T-cell (primary cell): ENCODE data around the gene RBM33. TPM values are rescaled to one million over a fixed set of nuclear protein-coding genes. Genes with fewer than 3 reads are reported as not detected.

ENCODE experiments used
- ATAC-seq, 4 experiments: fragments of 200-7000 bp in 3 of 4; fragments of 150-1000 bp in 1 of 4; cut with Tn5 transposase; replicated peaks in 1 of 4; 1 replicate in 3 of 4; 2 replicates in 1 of 4; pipeline ENCODE4 v1.10.0; 2021; ENCODE audit warnings: moderate library complexity in 3 of 4, mild to moderate bottlenecking in 2 of 4, moderate number of reproducible peaks in 1 of 4
- CTCF ChIA-PET, 2 donors: fragments of 300-600 bp; sonication (Branson Sonifier 250); formaldehyde crosslinking; loops; one replicate each; lab custom pipeline; 2022; ENCODE audit warnings: antibody characterized with exemption in 2 of 2; lab: Charles Lee
- POLR2A ChIA-PET, 2 donors: fragments of 300-600 bp; sonication (Branson Sonifier 250); formaldehyde crosslinking; loops; one replicate each; lab custom pipeline; 2022; ENCODE audit warnings: antibody characterized with exemption in 2 of 2; lab: Charles Lee
- DNase-seq, 35 experiments: peaks; one replicate each; pipeline versions ENCODE4 v3.0.0 to v3.0.0-alpha.2; 2013 to 2023
- H3K27ac ChIP-seq: one replicate; pipeline ENCODE4 v1.5.1; 2013; ENCODE audit warnings: low read length
- H3K27me3 ChIP-seq, 2 experiments: replicated peaks in 1 of 2; 1 replicate in 1 of 2; 2 replicates in 1 of 2; pipeline versions ENCODE4 v1.6.1 to v1.7.0; 2013; ENCODE audit warnings: low read length in 1 of 2, mixed read lengths in 1 of 2; ENCODE audit not compliant: control insufficient read depth in 2 of 2, insufficient read depth in 2 of 2; ENCODE audit errors: extremely low read depth in 1 of 2
- H3K36me3 ChIP-seq, 2 donors: 1 replicate in 1 of 2; 2 replicates in 1 of 2; pipeline versions ENCODE4 v1.6.1 to v1.7.0; 2013; ENCODE audit warnings: low read length in 1 of 2; ENCODE audit not compliant: control insufficient read depth in 2 of 2, insufficient read depth in 1 of 2; ENCODE audit errors: extremely low read depth in 1 of 2
- H3K4me1 ChIP-seq, 2 experiments: 1 replicate in 1 of 2; 2 replicates in 1 of 2; pipeline versions ENCODE4 v1.6.1 to v1.7.0; 2013; ENCODE audit warnings: low read length in 2 of 2, mixed read lengths in 1 of 2; ENCODE audit not compliant: insufficient read depth in 2 of 2, control insufficient read depth in 1 of 2; ENCODE audit errors: extremely low read depth in 1 of 2
- H3K4me3 ChIP-seq, 2 donors: 1 replicate in 1 of 2; 2 replicates in 1 of 2; pipeline versions ENCODE4 v1.5.1 to v1.7.0; 2013; ENCODE audit warnings: mild to moderate bottlenecking in 2 of 2, low read length in 1 of 2, moderate library complexity in 1 of 2; ENCODE audit not compliant: control insufficient read depth in 1 of 2; ENCODE audit errors: extremely low read depth in 1 of 2
- H3K9me3 ChIP-seq: 2 replicates; pipeline ENCODE4 v1.7.0; 2013
- H3K27ac Mint-ChIP-seq, 2 donors: one replicate each; pipeline ENCODE4 v1.8.0; 2020 to 2021; ENCODE audit warnings: mild to moderate bottlenecking in 2 of 2, mixed read lengths in 2 of 2
- H3K27me3 Mint-ChIP-seq, 2 donors: one replicate each; pipeline ENCODE4 v1.8.0; 2021 to 2022; ENCODE audit warnings: mixed read lengths in 2 of 2
- H3K36me3 Mint-ChIP-seq: one replicate; pipeline ENCODE4 v1.8.0; 2021; ENCODE audit warnings: mixed read lengths
- H3K4me1 Mint-ChIP-seq, 3 donors: one replicate each; pipeline ENCODE4 v1.8.0; 2020 to 2022; ENCODE audit warnings: mixed read lengths in 3 of 3, mild to moderate bottlenecking in 1 of 3
- H3K4me3 Mint-ChIP-seq, 3 donors: one replicate each; pipeline ENCODE4 v1.8.0; 2020 to 2022; ENCODE audit warnings: mild to moderate bottlenecking in 3 of 3, mixed read lengths in 3 of 3, moderate library complexity in 3 of 3
- H3K9me3 Mint-ChIP-seq, 3 donors: one replicate each; pipeline ENCODE4 v1.8.0; 2020 to 2022; ENCODE audit warnings: mixed read lengths in 3 of 3
- WGBS: methylation state at CpG from one replicate; pipeline ENCODE4 v1.1.5; 2013; ENCODE audit warnings: missing lambda C conversion rate; ENCODE audit not compliant: insufficient coverage; 5-methylcytosine and 5-hydroxymethylcytosine counted together
- total RNA-seq, 35 experiments: library from RNA in 6 of 35; stranded (reverse) in 6 of 35; fragments of 120-200 nt in 1 of 35; gene quantifications; one replicate each; pipeline versions ENCODE4 v1.2.1 to v1.2.4 and lab custom pipeline; 2013 to 2026

The RBM33 gene
- total RNA-seq, 5 donors from 2014 or later (not counting 1 experiment from before 2014, with no cell fraction given), result 157 to 180 (median 170) TPM

GRCh38 chr7:155763122-155763521, 118.7 kb downstream of the RBM33 start:
- CTCF ChIA-PET, result interaction anchor here in 1 of 2 donors (0.5 kb wide), 1 partner anchor 16 kb away, joined by 5 read pairs; no protein-coding TSS in a partner anchor
- peak overlapping the region; percentile 81 for H3K27ac ChIP-seq
- DNase-seq, result peak in 1 of 35 experiments; percentile 5
- peaks cover 3 to 36% of the 10 kb centered on the region in 2 donors for H3K36me3 ChIP-seq
- no peak overlapping the region for H3K4me3 ChIP-seq
- Mint-ChIP-seq H3K4me3 (peak overlapping the region; percentile 55 to 78 (median 75)), H3K9me3 (no peaks in the 10 kb centered on the region), H3K27ac (peak overlapping the region; percentile 86 to 94), H3K27me3 (no peaks in the 10 kb centered on the region), H3K4me1 (peaks cover 53 to 60% (median 59%) of the 10 kb centered on the region in 3 donors), H3K36me3 (peaks cover 21% of the 10 kb centered on the region)
- H3K9me3 ChIP-seq, result no peaks in the 10 kb centered on the region
- peaks cover 26 to 30% of the 10 kb centered on the region in 2 experiments for H3K4me1 ChIP-seq
- WGBS, result 100% methylated on average over 5 of the region's 10 CpGs
- POLR2A ChIA-PET, result no interaction called here
- no peaks in the 10 kb centered on the region for H3K27me3 ChIP-seq
- ATAC-seq, result no peak

- Mint-ChIP-seq H3K27me3 (no peaks in the 10 kb centered on the region), H3K9me3 (no peaks in the 10 kb centered on the region), H3K4me1 (peaks cover 53 to 59% (median 56%) of the 10 kb centered on the region in 3 donors), H3K4me3 (peak overlapping the region; percentile 55 to 78 (median 75)), H3K27ac (peak overlapping the region; percentile 86 to 94), H3K36me3 (peaks cover 26% of the 10 kb centered on the region)
- peaks cover 3 to 36% of the 10 kb centered on the region in 2 donors for H3K36me3 ChIP-seq
- H3K27me3 ChIP-seq, result no peaks in the 10 kb centered on the region
- H3K4me1 ChIP-seq, result peaks cover 26 to 30% of the 10 kb centered on the region in 2 experiments
- peak overlapping the region; percentile 30 to 39 for H3K4me3 ChIP-seq
- POLR2A ChIA-PET, result no interaction called here
- H3K27ac ChIP-seq, result peak overlapping the region; percentile 81
- ATAC-seq, result peak; percentile 84 to 90 (median 88)
- CTCF ChIA-PET, result interaction anchor here in 1 of 2 donors (1.1 to 1.5 kb wide), 2 partner anchors 120 to 165 kb away, joined by 3 to 8 read pairs; partner anchors contain the start of gene RBM33
- DNase-seq, result peak; percentile 20 to 70 (median 41)
- no peaks in the 10 kb centered on the region for H3K9me3 ChIP-seq
- WGBS, result 3% methylated on average over 25 of the region's 27 CpGs
Observed at GRCh38 chr7:155763691-155764437, 119.4 kb downstream of the RBM33 start.

- POLR2A ChIA-PET, result no interaction called here
- WGBS, result 68% methylated on average over 3 of the region's 7 CpGs
- Mint-ChIP-seq H3K4me1 (peaks cover 55 to 58% (median 56%) of the 10 kb centered on the region in 3 donors), H3K36me3 (peaks cover 30% of the 10 kb centered on the region), H3K27ac (peak overlapping the region; percentile 86 to 94), H3K9me3 (no peaks in the 10 kb centered on the region), H3K4me3 (peak overlapping the region; percentile 55 to 78 (median 75)), H3K27me3 (no peaks in the 10 kb centered on the region)
- Histone ChIP-seq H3K4me1 (peaks cover 26 to 30% of the 10 kb centered on the region in 2 experiments), H3K4me3 (peak overlapping the region; percentile 30 to 39), H3K27ac (peak overlapping the region; percentile 81), H3K36me3 (peaks cover 3 to 41% of the 10 kb centered on the region in 2 donors), H3K9me3 (no peaks in the 10 kb centered on the region), H3K27me3 (no peaks in the 10 kb centered on the region)
- DNase-seq (peak in 27 of 35 experiments; percentile 4 to 54 (median 25)), ATAC-seq (peak; percentile 57 to 73 (median 66))
- CTCF ChIA-PET, result interaction anchor here in 1 of 2 donors (1.1 to 1.5 kb wide), 2 partner anchors 120 to 165 kb away, joined by 3 to 8 read pairs; partner anchors contain the start of gene RBM33
Observed at GRCh38 chr7:155764438-155764793, 120.0 kb downstream of the RBM33 start.

- Mint-ChIP-seq H3K27me3 (no peaks in the 10 kb centered on the region), H3K27ac (no peak overlapping the region), H3K36me3 (peaks cover 32% of the 10 kb centered on the region), H3K4me1 (peaks cover 48 to 53% (median 50%) of the 10 kb centered on the region in 3 donors), H3K4me3 (peak overlapping the region in 1 of 3 donors; percentile 78), H3K9me3 (no peaks in the 10 kb centered on the region)
- H3K9me3 ChIP-seq, result no peaks in the 10 kb centered on the region
- ChIA-PET POLR2A (interaction anchor here in 1 of 2 donors (0.6 kb wide), 1 partner anchor 103 kb away, joined by 3 read pairs; no protein-coding TSS in a partner anchor), CTCF (interaction anchor here (0.7 to 3.5 kb wide), 4 partner anchors 166 to 838 kb away, joined by 5 to 49 read pairs (median 6); no protein-coding TSS in a partner anchor)
- H3K4me1 ChIP-seq, result peaks cover 26 to 30% of the 10 kb centered on the region in 2 experiments
- H3K27ac ChIP-seq, result no peak overlapping the region
- WGBS, result 98% methylated on average over 5 of the region's 8 CpGs
- H3K4me3 ChIP-seq, result no peak overlapping the region
- no peaks in the 10 kb centered on the region for H3K27me3 ChIP-seq
- peaks cover 3 to 46% of the 10 kb centered on the region in 2 donors for H3K36me3 ChIP-seq
- DNase-seq (no peak), ATAC-seq (no peak)
Observed at GRCh38 chr7:155765458-155765857, 121.0 kb downstream of the RBM33 start.

GRCh38 chr7:155766386-155766785, 121.9 kb downstream of the RBM33 start:
- no peak overlapping the region for H3K27ac Mint-ChIP-seq
- Histone ChIP-seq H3K4me1 (peaks cover 26 to 30% of the 10 kb centered on the region in 2 experiments), H3K27ac (no peak overlapping the region), H3K27me3 (no peaks in the 10 kb centered on the region), H3K9me3 (no peaks in the 10 kb centered on the region), H3K36me3 (peaks cover 3 to 51% of the 10 kb centered on the region in 2 donors), H3K4me3 (no peak overlapping the region)
- H3K27me3 Mint-ChIP-seq, result no peaks in the 10 kb centered on the region
- ChIA-PET POLR2A (no interaction called here), CTCF (interaction anchor here (0.7 to 3.5 kb wide), 9 partner anchors 8 to 839 kb away, joined by 3 to 49 read pairs (median 5); no protein-coding TSS in a partner anchor)
- no peak for ATAC-seq
- WGBS, result 96% methylated on average over 9 of the region's 12 CpGs
- H3K9me3 Mint-ChIP-seq, result no peaks in the 10 kb centered on the region
- no peak overlapping the region for H3K4me3 Mint-ChIP-seq
- H3K4me1 Mint-ChIP-seq, result peaks cover 41 to 46% (median 42%) of the 10 kb centered on the region in 3 donors
- DNase-seq, result no peak
- peaks cover 39% of the 10 kb centered on the region for H3K36me3 Mint-ChIP-seq
